COLO829 (cell line): ENCODE data around the gene ZNF474.
A peak's percentile ranks its signal among the peaks of the same experiment; 100 is the strongest.

Experiments used
- DNase-seq: peaks from one replicate; pipeline ENCODE4 v3.0.0; 2012; ENCODE audit warnings: low spot score

ZNF474 gene

GRCh38 chr5:122153774-122154173, 24.4 kb downstream of the ZNF474 start:
- no peak for DNase-seq

GRCh38 chr5:122154491-122154890, 25.1 kb downstream of the ZNF474 start:
- no peak for DNase-seq

DNA sequence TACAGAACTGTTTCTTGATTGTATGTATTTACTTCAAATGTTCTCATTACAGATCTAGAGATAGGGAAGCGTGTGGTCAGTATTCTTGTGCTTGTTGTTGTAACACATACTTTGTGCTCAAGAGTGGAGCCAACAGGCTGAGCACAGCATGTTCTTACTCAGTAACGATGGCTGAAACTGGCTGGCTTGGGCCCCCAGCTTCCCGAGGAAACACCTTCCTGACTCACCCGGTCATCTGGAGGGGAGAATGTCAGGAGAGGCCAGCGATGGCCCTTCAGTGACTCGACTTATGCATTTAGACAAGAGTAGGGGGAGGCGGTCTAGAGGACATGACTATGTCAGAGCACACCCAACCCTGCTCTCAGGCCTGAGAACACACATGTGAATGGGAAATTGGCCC, 25.6 kb downstream of the ZNF474 start:
- DNase-seq, result no peak

DNA sequence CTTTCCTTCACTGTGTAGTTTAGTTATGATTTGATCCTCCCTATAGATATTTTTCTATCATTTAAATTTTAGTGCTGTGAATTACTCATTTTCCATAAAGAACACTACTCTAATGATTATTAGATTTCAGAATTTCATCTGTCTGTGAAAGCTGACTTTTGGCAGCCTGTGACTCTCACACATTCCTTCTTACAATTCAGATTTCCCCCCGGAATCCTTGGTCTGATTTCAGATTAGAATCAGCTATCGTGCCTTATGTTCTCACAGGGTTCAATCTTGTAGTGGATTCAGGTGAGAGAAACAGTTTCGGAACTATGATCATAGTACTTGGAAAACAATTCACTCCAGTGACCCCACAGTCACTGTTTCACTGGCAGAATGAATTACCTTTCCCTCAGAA, 26.2 kb downstream of the ZNF474 start:
- no peak for DNase-seq

GRCh38 chr5:122156724-122157325, 27.5 kb downstream of the ZNF474 start:
- no peak for DNase-seq

DNA sequence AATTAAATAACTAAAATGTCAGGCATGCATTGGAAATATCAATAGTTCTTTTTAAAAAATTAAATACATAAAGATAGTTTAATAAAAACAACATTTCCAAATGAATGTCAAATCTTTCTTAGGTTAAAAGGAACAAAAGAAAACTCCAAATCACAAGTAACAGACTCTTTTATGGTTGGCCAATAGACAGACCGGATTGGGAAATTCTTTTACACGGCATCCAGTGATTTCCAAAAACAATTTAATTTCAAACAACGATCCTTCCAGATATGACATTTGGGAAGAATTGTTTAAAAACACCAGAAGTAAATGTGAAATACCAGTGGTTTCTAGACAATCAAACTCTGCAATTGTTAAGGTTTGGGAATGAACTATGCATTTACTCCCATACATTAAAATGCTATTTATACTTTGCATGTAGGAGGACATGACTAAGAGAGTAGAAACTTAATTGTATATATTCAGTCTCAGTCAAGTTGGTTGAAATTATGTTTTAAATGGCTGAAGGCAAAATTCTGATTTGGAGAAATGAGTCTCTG, 32.8 kb downstream of the ZNF474 start:
- no peak for DNase-seq

- DNase-seq, result no peak
Observed at GRCh38 chr5:122163121-122164069, 34.0 kb downstream of the ZNF474 start.

- DNase-seq, result no peak
Observed at GRCh38 chr5:122164070-122164435, 34.7 kb downstream of the ZNF474 start.

DNA sequence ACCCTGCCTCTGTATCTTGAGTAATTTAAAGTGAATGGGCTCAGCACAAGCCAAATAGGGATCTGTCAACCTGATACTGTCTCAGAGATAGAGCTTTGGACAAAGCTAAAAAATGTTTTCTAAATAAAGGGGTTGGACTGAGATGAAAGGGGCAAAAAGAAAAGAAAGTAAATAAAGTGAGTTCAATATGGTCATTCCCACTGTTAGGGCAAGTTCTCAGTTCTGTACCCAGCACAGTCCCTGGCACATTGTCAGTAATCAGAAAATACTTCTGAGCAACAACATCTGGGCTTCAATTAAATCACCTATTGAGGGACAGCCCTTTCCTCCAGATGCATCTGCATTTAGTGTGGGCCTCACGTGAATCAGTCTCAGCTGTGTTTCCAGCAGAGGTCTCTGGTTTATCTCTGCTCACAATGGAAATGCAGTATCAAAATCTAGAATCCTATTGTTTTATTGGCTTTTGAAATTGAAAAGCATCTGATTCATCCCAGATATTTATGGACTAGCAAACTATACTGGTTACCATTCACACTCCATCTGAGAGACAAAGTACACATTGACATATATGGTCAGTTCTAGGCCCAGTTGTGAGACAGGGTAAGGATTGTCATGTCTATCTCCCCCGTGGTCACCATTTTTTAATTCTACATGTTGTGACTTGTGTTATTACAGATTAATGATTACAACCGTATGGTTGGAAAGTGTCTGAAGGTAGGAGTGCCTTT, 35.6 kb downstream of the ZNF474 start:
- DNase-seq, result no peak

DNA sequence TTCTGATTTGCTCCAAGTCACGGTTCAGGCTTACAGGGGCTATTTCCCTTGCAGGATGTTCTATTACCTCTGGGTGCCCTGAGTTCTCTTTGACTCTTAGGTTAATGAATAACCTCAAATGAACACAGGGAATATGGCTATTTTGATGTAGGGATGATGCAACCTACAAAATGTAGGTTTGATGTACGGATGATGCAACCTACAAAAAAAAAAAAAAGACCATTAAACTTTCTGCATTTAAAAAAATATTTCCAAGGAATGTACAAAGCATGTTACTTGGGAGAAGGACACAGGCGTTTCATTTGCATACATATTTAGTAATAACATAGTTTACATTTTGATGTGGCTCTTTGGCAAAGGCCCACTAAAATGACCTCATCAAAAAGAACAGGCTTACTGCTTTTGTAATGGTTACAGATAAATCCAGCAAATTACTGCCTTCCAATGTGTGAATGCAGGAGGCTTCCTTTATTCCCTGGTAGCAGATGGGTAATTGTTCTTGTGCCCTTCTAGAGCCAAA, 36.3 kb downstream of the ZNF474 start:
- DNase-seq, result no peak

- no peak for DNase-seq
Observed at GRCh38 chr5:122169350-122170103, 40.2 kb downstream of the ZNF474 start.

DNA sequence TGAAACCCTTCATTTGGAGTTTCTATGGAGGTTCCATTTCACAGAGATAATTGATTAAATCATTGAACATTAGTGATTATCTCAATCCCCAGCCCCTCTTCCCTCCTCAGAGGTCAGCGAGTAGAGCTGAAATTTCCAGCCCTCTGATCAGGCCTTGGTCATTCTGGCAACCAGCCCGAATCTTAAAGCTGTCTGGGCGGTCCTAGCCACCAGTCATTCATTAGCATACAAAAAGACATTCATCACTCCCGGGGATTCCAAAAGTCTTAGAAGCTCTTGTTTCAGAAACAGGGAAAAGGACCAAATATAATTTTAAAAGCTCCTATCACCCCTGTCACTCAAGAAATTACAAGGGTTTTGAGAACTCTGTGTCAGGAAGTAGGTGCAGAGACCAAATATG, 41.3 kb downstream of the ZNF474 start:
- peak; percentile 52 for DNase-seq

DNA sequence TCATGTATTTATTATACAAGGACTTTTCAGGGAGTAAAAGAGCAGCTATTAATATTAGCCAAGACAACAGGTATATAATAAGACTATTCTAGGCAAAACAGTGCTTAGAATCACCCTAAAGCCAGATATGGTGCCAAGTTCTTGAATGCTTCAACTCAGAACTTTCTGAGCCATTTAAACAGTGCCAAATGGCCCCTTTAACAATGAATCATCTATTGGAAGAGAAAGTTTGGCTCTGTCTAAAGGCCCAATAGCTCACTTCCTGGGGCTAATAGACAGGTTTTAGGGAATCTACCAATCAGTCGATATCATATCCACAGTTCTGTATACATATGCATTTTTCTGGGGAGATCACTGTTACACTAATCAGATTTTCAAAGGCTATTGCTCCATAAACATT, 42.9 kb downstream of the ZNF474 start:
- no peak for DNase-seq

- no peak for DNase-seq
Observed at GRCh38 chr5:122173474-122174415, 44.4 kb downstream of the ZNF474 start.

- DNase-seq, result no peak
Observed at GRCh38 chr5:122175091-122175490, 45.7 kb downstream of the ZNF474 start.

GRCh38 chr5:122175852-122176251, 46.5 kb downstream of the ZNF474 start:
- no peak for DNase-seq

DNA sequence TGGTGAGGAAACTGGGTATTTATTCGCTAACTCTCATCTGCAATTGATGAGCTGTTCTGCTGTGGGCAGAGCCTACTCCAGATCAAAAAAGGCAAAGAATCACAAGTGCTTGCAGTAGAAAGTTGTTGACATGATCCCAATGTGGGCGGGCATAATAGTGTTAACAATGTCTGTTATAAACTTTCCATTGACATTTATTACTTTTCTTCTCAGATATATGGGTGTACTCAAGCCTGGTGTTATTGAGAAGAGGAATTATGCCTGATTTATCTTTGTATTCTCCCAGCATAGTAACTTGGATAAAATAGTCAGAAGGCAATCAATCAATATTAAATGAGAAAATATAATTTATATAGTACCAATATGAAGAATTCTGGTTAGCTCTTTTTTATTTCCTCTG, 47.8 kb downstream of the ZNF474 start:
- DNase-seq, result no peak

GRCh38 chr5:122179701-122180100, 50.4 kb downstream of the ZNF474 start:
- no peak for DNase-seq

- DNase-seq, result no peak
Observed at GRCh38 chr5:122180146-122180712, 50.9 kb downstream of the ZNF474 start.

DNA sequence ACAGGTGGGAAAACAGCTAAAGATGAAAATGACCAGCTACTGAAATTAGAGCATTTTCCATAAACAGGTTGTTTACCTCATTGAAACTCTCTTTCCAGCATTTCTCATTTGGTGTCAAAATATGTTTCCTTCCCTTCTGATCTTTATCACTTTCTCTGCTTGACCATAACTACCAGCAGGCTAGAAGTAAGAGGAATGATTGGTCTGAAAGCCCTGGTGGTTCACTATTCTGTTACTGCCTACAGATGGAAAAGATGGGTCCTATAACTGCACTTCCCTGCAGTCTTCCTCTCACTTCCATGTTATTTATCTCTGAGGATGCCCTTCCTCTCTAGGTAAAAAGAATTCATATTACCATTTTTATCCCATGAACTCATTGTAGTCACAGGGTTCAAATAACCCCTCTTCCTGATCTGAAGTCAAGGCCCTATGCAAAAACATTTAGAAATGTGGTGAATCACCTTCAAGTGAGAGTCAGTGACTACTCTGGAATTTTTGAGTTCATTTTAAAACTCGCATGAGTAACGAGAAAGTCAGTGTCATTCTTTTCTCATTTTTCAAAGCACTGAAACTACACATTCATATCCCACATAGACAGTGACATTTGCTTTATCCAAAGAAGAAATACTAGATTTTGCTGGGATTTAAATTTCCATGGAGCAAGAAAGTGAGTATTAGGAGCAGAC, 51.7 kb downstream of the ZNF474 start:
- no peak for DNase-seq
